ENCODE data around the gene ZIC2. TPM values are rescaled to one million over a fixed set of nuclear protein-coding genes. Genes with fewer than 3 reads are reported as not detected.

The ZIC2 gene
- total RNA-seq, 1 experiment from 2014 or later, result 93.0 TPM

- H3K36me3 ChIP-seq (replicated peaks; ENCODE audit: control insufficient read depth, insufficient read depth, low read length), result peaks cover 4% of the 10 kb centered on the region
- peak; percentile 84 for DNase-seq
- peak overlapping the region; percentile 72 for H3K4me3 ChIP-seq (ENCODE audit: insufficient read depth, low read depth, low read length)
- peaks cover 52% of the 10 kb centered on the region; the same call in 1 of the 2 replicates for H3K27me3 ChIP-seq (ENCODE audit: control insufficient read depth, insufficient read depth, low read length)
Measured at GRCh38 chr13:99984461-99985240, 3.1 kb downstream of the ZIC2 start.

- Histone ChIP-seq H3K36me3 (replicated peaks; ENCODE audit: control insufficient read depth, insufficient read depth, low read length) (peaks cover 4% of the 10 kb centered on the region), H3K4me3 (ENCODE audit: insufficient read depth, low read depth, low read length) (peak overlapping the region; percentile 72), H3K27me3 (ENCODE audit: control insufficient read depth, insufficient read depth, low read length) (peaks cover 56% of the 10 kb centered on the region; the same call in 1 of the 2 replicates)
- no peak for DNase-seq
Measured at GRCh38 chr13:99985241-99985874, 3.8 kb downstream of the ZIC2 start.

- peaks cover 4% of the 10 kb centered on the region for H3K36me3 ChIP-seq (replicated peaks; ENCODE audit: control insufficient read depth, insufficient read depth, low read length)
- peak; percentile 47 for DNase-seq
- H3K27me3 ChIP-seq (ENCODE audit: control insufficient read depth, insufficient read depth, low read length), result peaks cover 62% of the 10 kb centered on the region; the same call in 1 of the 2 replicates
- peak overlapping the region; percentile 36 for H3K4me3 ChIP-seq (ENCODE audit: insufficient read depth, low read depth, low read length)
Measured at GRCh38 chr13:99985886-99986527, 4.4 kb downstream of the ZIC2 start.

GRCh38 chr13:99986741-99987140 lies 5.2 kb downstream of the ZIC2 start:
- Histone ChIP-seq H3K4me3 (ENCODE audit: insufficient read depth, low read depth, low read length) (peak overlapping the region; percentile 16; the same call in 1 of the 2 replicates), H3K27me3 (ENCODE audit: control insufficient read depth, insufficient read depth, low read length) (peaks cover 68% of the 10 kb centered on the region), H3K36me3 (replicated peaks; ENCODE audit: control insufficient read depth, insufficient read depth, low read length) (peaks cover 4% of the 10 kb centered on the region)
- DNase-seq, result peak; percentile 53

- Histone ChIP-seq H3K4me3 (ENCODE audit: insufficient read depth, low read depth, low read length) (peak overlapping the region; percentile 6), H3K27me3 (ENCODE audit: control insufficient read depth, insufficient read depth, low read length) (peaks cover 74% of the 10 kb centered on the region), H3K36me3 (replicated peaks; ENCODE audit: control insufficient read depth, insufficient read depth, low read length) (peaks cover 4% of the 10 kb centered on the region)
Measured at GRCh38 chr13:99987154-99988019, 5.8 kb downstream of the ZIC2 start.

GRCh38 chr13:99988529-99989275 lies 7.1 kb downstream of the ZIC2 start:
- H3K4me3 ChIP-seq (ENCODE audit: insufficient read depth, low read depth, low read length), result peak overlapping the region; percentile 32
- peaks cover 75% of the 10 kb centered on the region for H3K27me3 ChIP-seq (ENCODE audit: control insufficient read depth, insufficient read depth, low read length)
- no peaks in the 10 kb centered on the region for H3K36me3 ChIP-seq (replicated peaks; ENCODE audit: control insufficient read depth, insufficient read depth, low read length)
- DNase-seq, result peak; percentile 79

More at GRCh38 chr13:99987154-99988019, 5.8 kb downstream of the ZIC2 start:
- DNase-seq, result peak; percentile 69

GRCh38 chr13:99989276-99990125 lies 7.9 kb downstream of the ZIC2 start:
- Histone ChIP-seq H3K27me3 (ENCODE audit: control insufficient read depth, insufficient read depth, low read length) (peaks cover 83% of the 10 kb centered on the region), H3K36me3 (replicated peaks; ENCODE audit: control insufficient read depth, insufficient read depth, low read length) (no peaks in the 10 kb centered on the region), H3K4me3 (ENCODE audit: insufficient read depth, low read depth, low read length) (peak overlapping the region; percentile 32)
- peak; percentile 77 for DNase-seq

- DNase-seq, result peak; percentile 74
- H3K27me3 ChIP-seq (ENCODE audit: control insufficient read depth, insufficient read depth, low read length), result peaks cover 88% of the 10 kb centered on the region
- peak overlapping the region; percentile 40; the same call in 1 of the 2 replicates for H3K4me3 ChIP-seq (ENCODE audit: insufficient read depth, low read depth, low read length)
- H3K36me3 ChIP-seq (replicated peaks; ENCODE audit: control insufficient read depth, insufficient read depth, low read length), result no peaks in the 10 kb centered on the region
Measured at GRCh38 chr13:99990126-99990977, 8.8 kb downstream of the ZIC2 start.

- Histone ChIP-seq H3K36me3 (replicated peaks; ENCODE audit: control insufficient read depth, insufficient read depth, low read length) (no peaks in the 10 kb centered on the region), H3K27me3 (ENCODE audit: control insufficient read depth, insufficient read depth, low read length) (peaks cover 94% of the 10 kb centered on the region), H3K4me3 (ENCODE audit: insufficient read depth, low read depth, low read length) (peak overlapping the region; percentile 40; the same call in 1 of the 2 replicates)
- peak; percentile 81 for DNase-seq
Measured at GRCh38 chr13:99991013-99991827, 9.6 kb downstream of the ZIC2 start.

GRCh38 chr13:99991828-99992775 lies 10.5 kb downstream of the ZIC2 start:
- peaks cover 92% of the 10 kb centered on the region for H3K27me3 ChIP-seq (ENCODE audit: control insufficient read depth, insufficient read depth, low read length)
- peak; percentile 79 for DNase-seq
- H3K36me3 ChIP-seq (replicated peaks; ENCODE audit: control insufficient read depth, insufficient read depth, low read length), result no peaks in the 10 kb centered on the region
- H3K4me3 ChIP-seq (ENCODE audit: insufficient read depth, low read depth, low read length), result peak overlapping the region; percentile 40; the same call in 1 of the 2 replicates

- Histone ChIP-seq H3K27me3 (ENCODE audit: control insufficient read depth, insufficient read depth, low read length) (peaks cover 86% of the 10 kb centered on the region), H3K36me3 (replicated peaks; ENCODE audit: control insufficient read depth, insufficient read depth, low read length) (no peaks in the 10 kb centered on the region), H3K4me3 (ENCODE audit: insufficient read depth, low read depth, low read length) (no peak overlapping the region)
- DNase-seq, result no peak
Measured at GRCh38 chr13:99992949-99993351, 11.4 kb downstream of the ZIC2 start.

All from H7 (cell line).